DMS 273 treated with DMSO at 0.1 percent for 48 hours (cell line): Measurements from ENCODE around the gene TUBB1.

ENCODE experiments used
- DNase-seq: peaks from one replicate; lab custom pipeline; 2025; lab: John Stamatoyannopoulos, UW

The TUBB1 gene

GRCh38 chr20:58989196-58989595 is 30.0 kb upstream of the TUBB1 start:
- DNase-seq: no peak

GRCh38 chr20:58990651-58991445 is 28.4 kb upstream of the TUBB1 start:
- DNase-seq: no peak

- no peak for DNase-seq
Observed at GRCh38 chr20:58991715-58992114, 27.5 kb upstream of the TUBB1 start.

DNA sequence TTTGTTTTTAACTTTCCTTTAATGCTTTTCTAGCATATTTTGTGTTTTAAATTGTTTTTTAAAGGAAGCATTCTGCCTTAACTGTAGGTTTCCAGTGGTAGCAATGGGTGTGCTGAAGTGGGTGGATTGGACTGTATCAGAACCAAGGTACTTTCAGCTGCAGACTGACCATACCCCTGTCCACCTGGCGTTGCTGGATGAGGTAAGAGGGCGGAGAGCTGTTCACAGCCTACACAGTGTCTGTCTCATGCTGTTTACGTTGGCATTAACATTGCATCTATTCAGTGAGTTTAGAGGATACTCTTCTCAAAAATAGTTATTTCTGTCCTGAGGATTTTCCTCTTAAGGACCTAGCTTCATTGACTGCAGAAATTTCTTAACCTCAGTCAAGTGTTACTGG is 26.3 kb upstream of the TUBB1 start:
- no peak for DNase-seq

GRCh38 chr20:58993332-58994248 is 25.6 kb upstream of the TUBB1 start:
- DNase-seq: no peak

- DNase-seq: no peak
Observed at GRCh38 chr20:58994390-58995159, 24.7 kb upstream of the TUBB1 start.

GRCh38 chr20:58995461-58996225 is 23.6 kb upstream of the TUBB1 start:
- no peak for DNase-seq

- no peak for DNase-seq
Observed at GRCh38 chr20:58996226-58996611, 23.0 kb upstream of the TUBB1 start.

DNA sequence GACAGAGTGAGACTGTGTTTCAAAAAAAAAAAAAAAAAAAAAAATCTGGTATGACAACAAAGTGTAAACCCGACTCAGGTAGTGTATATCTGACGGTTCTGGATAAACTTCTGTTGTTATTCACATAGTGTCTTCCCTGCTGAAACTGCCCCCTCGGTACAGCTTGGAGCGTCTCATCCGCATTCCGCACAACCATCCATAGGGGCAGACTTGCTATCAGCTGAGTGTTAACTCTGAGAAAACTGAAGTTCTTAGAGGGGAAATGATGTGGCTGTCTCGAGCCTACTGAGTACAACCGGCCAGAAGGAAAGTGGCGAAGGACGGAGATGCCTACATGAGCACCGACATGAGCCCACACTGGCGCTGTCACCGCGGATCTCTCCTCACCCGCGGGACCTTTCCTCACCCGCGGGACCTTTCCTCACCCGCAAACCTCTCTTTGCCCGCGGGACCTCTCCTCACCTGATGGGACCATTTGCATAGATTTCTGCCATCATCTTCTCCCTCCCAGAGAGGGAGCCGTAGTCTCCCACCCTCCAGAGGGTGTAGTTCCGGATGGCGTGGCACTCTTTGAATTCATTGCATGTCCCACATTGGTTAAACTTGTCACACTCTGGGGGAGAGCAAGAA is 22.0 kb upstream of the TUBB1 start:
- no peak for DNase-seq

- no peak for DNase-seq
Observed at GRCh38 chr20:58998656-58999055, 20.6 kb upstream of the TUBB1 start.

GRCh38 chr20:59000326-59000725 is 18.9 kb upstream of the TUBB1 start:
- DNase-seq: no peak

DNA sequence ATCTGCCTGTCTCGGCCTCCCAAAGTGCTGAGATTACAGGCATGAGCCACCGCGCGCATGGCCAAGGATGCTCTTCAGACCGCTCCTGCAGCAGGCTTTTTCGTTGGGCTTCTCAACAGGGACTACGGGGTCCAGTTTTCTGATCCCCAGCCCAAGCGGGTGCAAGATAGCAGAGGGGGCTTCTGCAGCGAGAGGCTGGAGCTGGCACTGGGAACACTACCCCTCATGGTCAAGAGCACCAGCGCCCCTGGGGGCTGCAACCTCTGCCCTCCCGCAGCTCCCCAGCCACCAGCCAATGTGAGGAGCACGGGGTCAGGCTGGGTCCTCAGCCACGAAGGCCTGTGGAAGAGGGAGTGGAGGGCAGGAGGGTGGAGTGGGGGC is 18.2 kb upstream of the TUBB1 start:
- DNase-seq: no peak

DNA sequence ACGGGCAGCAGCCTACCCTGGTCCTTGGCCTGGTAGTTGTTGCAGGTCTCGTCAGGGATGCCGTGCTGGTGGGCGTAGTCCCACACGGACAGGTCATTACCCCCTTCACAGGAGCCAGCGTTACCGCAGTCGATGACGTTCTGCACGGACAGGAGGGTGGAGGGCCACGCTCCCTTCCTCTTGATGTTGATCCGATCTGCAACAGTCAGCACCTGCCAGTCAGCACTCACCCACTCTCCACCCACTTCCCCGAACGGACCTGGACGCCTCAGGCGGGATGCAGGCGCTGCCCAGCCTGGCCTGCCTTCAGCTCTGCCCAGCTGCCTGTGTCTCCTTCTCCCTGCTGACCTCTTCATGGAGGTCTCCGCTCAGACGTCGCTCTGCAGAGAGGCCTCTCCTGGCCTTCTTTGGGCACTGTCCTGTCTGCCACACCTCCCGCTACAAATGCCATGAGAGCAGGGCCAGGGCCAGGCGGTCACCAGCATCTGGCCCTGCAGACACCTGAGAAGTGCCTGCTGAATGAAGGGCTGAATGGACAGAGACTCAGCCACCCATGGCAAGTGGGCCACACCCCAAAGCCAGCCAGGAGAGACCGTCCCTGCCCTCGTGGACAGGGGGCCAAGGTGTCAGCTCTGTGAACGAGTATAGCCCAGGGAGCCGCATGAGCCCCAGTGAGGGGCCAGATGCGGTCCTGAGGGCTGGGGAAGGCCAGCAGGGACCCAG is 17.6 kb upstream of the TUBB1 start:
- no peak for DNase-seq

GRCh38 chr20:59002388-59002787 is 16.8 kb upstream of the TUBB1 start:
- DNase-seq: no peak

DNA sequence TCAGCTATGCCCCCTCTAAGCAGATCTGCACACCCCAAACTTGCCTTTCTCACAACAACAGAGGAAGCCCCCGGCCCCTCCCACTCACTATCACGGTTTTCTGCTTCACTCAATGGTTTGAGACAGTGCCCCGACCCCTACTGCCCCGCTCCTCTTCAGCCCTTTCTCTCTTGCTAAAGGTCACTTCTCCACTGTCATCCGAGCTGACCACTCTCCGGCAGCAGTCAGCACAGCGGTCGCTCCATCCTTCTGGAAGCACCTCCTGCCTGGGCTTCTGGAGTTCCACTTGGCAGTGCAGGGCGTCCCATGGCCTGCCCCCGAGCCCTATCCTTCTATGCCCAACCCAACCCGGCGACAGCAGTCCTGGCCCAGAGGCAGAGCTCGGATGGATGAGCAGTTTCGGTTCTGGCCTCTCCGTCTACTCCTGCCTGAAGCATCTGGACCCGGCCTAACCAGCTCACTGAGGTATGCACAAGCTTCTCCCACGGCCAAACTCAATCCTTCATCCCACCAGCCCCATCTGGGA is 16.3 kb upstream of the TUBB1 start:
- DNase-seq: no peak

DNA sequence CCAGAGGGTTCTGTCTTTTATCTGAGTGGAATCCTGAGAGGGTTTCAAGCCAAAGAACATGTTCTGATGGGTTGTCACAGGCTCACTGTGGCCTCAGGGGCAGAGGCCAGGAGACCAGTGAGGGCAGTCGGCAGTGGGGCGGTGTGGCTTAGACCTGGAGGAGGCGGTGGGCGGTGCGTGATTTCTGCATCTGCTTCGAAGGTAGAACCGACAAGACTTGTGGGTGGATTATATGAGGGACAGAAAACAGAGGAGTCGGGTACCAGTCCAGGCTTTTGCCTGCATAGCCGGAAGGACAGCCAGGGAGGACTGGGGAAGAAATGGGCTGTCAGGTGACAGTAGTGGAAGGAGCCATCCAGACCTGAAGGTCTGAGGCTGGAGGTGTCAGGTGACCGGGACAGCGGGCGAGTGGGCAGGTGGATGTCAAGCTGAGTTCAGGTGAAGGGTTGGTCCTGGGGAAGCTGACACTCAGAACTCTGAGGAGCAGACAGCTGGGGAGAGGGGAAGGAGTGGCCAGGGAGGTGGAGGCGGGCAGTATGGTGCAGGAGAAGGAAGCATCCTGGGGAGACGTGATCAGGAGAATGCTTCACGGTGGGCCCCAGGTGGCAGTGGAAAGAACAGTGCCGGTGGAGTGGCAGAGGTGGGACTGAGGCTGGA is 15.3 kb upstream of the TUBB1 start:
- DNase-seq: no peak

GRCh38 chr20:59004493-59004762 is 14.8 kb upstream of the TUBB1 start:
- no peak for DNase-seq

GRCh38 chr20:59004763-59005522 is 14.3 kb upstream of the TUBB1 start:
- DNase-seq: no peak

- DNase-seq: no peak
Observed at GRCh38 chr20:59005523-59006166, 13.6 kb upstream of the TUBB1 start.
